ENCODE results near the gene DHFR.

- TF ChIP-seq CTCF (IDR thresholded peaks at IDR 0.05; ENCODE audit: low read depth, low read length, poor library complexity, severe bottlenecking) (no peak), EZH2phosphoT487 (IDR thresholded peaks at IDR 0.05; ENCODE audit: borderline replicate concordance, low read length) (no peak)
These were observed 48.5 kb upstream of the DHFR start for GRCh38 chr5:80703291-80703690.

All from DOHH2 (cell line).